Measurements from ENCODE around the gene SGO2. TPM values are rescaled to one million over a fixed set of nuclear protein-coding genes. Genes with fewer than 3 reads are reported as not detected.

Gene SGO2
- total and polyA plus RNA-seq, 4 donors: 6.8 to 10.8 (median 7.9) TPM

DNA sequence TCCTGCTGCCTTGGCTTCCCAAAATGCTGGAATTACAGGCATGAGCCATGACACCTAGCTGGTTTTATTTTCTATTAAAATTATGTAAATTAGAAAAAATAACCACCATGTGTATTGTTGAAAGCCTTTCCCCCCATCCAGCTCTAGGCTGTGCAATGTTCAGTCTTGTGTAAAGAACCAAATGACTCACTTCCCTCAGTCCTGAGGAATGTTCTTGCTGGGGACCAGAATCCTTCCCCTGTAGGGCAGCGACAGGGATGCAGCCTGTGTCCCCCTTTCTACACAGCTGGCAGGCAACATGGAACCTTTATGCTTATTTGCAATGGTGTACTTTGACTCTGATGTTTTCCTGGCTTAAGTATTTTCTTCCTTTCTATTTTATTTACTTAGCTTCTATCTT, 89.2 kb downstream of the SGO2 start:
- WGBS (ENCODE audit: insufficient coverage): no CpG with 5 or more reads among the region's 1 CpG
- H3K4me3 ChIP-seq (ENCODE audit: low read depth, low read length): no peak overlapping the region
- H3K36me3 ChIP-seq (ENCODE audit: control insufficient read depth, insufficient read depth, low read length): no peaks in the 10 kb centered on the region
- no peak overlapping the region for H3K27ac ChIP-seq (ENCODE audit: low read depth, low read length)
- no peak for DNase-seq (ENCODE audit: low read depth in 4 of 6, low spot score in 6 of 6)
- no peaks in the 10 kb centered on the region for H3K9me3 ChIP-seq (ENCODE audit: control insufficient read depth, insufficient read depth, low read length)
- H3K4me1 ChIP-seq (ENCODE audit: control insufficient read depth, insufficient read depth, low read length): no peaks in the 10 kb centered on the region
- H3K27me3 ChIP-seq (ENCODE audit: control insufficient read depth, insufficient read depth, low read length): no peaks in the 10 kb centered on the region

DNA sequence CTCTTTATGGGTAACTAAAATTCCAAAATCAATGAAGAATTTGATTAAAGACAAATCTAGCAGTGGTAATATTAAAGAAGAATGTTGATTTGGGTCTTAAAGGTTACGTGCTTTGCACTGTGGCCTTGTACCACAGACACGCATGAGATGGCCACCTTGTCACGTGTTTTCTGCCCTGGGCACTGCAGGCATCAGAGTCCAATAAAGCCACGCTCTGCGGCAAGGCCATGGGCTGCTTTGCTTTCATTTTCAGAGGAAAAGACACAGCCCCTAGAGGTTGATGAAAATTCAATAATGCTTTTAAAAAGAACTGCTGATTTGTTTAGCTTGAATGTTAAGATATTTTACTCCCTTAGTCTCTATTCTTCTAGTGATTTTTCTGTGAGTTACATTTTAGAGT, 90.2 kb downstream of the SGO2 start:
- Histone ChIP-seq H3K27me3 (ENCODE audit: control insufficient read depth, insufficient read depth, low read length) (no peaks in the 10 kb centered on the region), H3K36me3 (ENCODE audit: control insufficient read depth, insufficient read depth, low read length) (no peaks in the 10 kb centered on the region), H3K9me3 (ENCODE audit: control insufficient read depth, insufficient read depth, low read length) (no peaks in the 10 kb centered on the region), H3K27ac (ENCODE audit: low read depth, low read length) (peak overlapping the region; percentile 69), H3K4me3 (ENCODE audit: low read depth, low read length) (no peak overlapping the region), H3K4me1 (ENCODE audit: control insufficient read depth, insufficient read depth, low read length) (no peaks in the 10 kb centered on the region)
- no peak for DNase-seq (ENCODE audit: low read depth in 4 of 6, low spot score in 6 of 6)
- WGBS (ENCODE audit: insufficient coverage): 87% methylated on average over 5 of the region's 5 CpGs

- H3K36me3 ChIP-seq (ENCODE audit: control insufficient read depth, insufficient read depth, low read length): no peaks in the 10 kb centered on the region
- peak overlapping the region; percentile 69 for H3K27ac ChIP-seq (ENCODE audit: low read depth, low read length)
- no peaks in the 10 kb centered on the region for H3K4me1 ChIP-seq (ENCODE audit: control insufficient read depth, insufficient read depth, low read length)
- no peaks in the 10 kb centered on the region for H3K9me3 ChIP-seq (ENCODE audit: control insufficient read depth, insufficient read depth, low read length)
- 100% methylated on average over 1 of the region's 4 CpGs for WGBS (ENCODE audit: insufficient coverage)
- H3K27me3 ChIP-seq (ENCODE audit: control insufficient read depth, insufficient read depth, low read length): no peaks in the 10 kb centered on the region
- no peak overlapping the region for H3K4me3 ChIP-seq (ENCODE audit: low read depth, low read length)
- DNase-seq (ENCODE audit: low read depth in 4 of 6, low spot score in 6 of 6): no peak
Observed at GRCh38 chr2:200616656-200617055, 90.6 kb downstream of the SGO2 start.

DNA sequence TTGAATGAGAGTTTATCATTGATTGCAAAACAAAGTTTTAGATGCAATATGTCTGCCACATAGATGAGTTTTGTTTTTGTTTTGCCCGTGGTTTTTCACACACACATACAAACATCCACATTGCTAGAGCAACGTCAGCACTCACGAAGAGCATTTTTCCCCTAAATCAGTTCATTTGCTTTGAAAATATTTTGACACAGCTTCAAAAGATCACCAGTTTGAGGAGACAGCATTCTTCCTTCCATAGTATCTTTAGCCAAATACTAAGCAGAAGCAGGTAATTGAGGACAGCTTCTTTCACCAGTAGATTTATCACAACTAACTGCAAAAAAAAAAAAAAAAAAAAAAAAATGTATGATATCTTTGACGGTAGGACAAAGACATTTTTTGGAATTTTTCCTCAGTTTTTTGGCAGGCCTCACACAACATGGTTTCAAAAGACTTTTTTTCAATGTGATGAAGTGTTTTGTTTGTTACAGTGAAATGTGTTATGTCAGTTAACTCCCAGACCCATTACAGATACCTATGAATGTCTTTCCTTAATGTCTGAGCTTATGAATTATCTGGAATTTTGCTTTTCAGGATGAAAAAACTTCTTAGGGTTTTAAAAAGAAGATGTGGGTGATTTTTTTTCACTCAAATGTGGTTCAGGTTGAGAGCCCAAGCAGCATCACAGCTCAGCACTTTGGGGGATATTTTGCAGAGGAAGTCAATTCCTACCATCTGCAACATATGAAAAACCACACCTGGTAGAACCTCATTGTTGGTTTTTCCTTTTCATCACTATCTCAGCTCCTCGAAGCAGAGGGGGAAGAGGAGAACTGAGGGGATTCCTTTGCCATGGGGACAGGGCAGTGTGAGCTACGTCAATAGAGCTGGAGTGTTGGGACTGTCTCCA, 91.4 kb downstream of the SGO2 start:
- no peak overlapping the region for H3K4me3 ChIP-seq (ENCODE audit: low read depth, low read length)
- no peaks in the 10 kb centered on the region for H3K9me3 ChIP-seq (ENCODE audit: control insufficient read depth, insufficient read depth, low read length)
- H3K27ac ChIP-seq (ENCODE audit: low read depth, low read length): no peak overlapping the region
- DNase-seq (ENCODE audit: low read depth in 4 of 6, low spot score in 6 of 6): peak in 1 of 6 donors; percentile 77
- H3K27me3 ChIP-seq (ENCODE audit: control insufficient read depth, insufficient read depth, low read length): no peaks in the 10 kb centered on the region
- no peaks in the 10 kb centered on the region for H3K4me1 ChIP-seq (ENCODE audit: control insufficient read depth, insufficient read depth, low read length)
- WGBS (ENCODE audit: insufficient coverage): no CpG with 5 or more reads among the region's 6 CpGs
- H3K36me3 ChIP-seq (ENCODE audit: control insufficient read depth, insufficient read depth, low read length): no peaks in the 10 kb centered on the region

DNA sequence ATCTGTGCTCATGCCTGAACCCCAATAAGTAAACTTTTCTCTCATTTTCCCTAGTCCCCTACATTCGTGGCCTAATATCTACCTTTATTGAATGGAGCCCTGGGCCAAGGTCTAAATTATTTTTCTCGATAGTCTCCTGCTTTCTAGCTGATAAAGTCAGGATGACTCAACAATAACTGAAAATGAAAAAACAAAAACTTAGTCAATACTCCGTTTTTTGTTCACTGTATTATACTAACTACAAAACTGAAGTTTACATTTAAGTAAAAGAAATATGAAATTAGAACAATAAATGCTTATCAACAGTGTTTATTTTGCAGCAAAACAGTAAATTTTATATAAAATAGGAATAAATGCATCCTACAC, 92.0 kb downstream of the SGO2 start:
- DNase-seq (ENCODE audit: low read depth in 4 of 6, low spot score in 6 of 6): no peak
- Histone ChIP-seq H3K27ac (ENCODE audit: low read depth, low read length) (no peak overlapping the region), H3K4me1 (ENCODE audit: control insufficient read depth, insufficient read depth, low read length) (no peaks in the 10 kb centered on the region), H3K36me3 (ENCODE audit: control insufficient read depth, insufficient read depth, low read length) (no peaks in the 10 kb centered on the region), H3K9me3 (ENCODE audit: control insufficient read depth, insufficient read depth, low read length) (no peaks in the 10 kb centered on the region), H3K4me3 (ENCODE audit: low read depth, low read length) (no peak overlapping the region), H3K27me3 (ENCODE audit: control insufficient read depth, insufficient read depth, low read length) (no peaks in the 10 kb centered on the region)
- 94% methylated on average over 2 of the region's 3 CpGs for WGBS (ENCODE audit: insufficient coverage)

DNA sequence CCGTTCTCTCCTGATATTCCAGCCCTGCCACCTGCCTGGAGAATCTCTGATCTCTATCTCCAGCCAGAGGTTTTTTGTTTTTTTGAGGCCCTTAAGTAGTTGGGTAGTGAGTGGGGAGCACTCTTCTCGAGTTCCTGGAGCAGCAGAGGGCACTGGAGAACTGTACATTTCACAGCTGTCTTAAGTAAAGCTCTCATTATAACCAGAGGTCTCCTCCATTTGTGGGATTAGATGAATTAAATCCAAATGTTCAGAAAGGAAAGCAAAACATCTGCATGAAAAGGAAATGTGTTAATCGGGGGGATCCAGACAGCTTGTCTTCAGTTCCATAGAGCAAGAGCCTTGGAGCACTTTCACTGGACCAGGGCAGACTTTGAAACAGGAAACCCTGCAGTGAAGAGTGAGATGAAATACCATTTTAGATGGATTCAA, 92.6 kb downstream of the SGO2 start:
- 67% methylated on average over 1 of the region's 3 CpGs for WGBS (ENCODE audit: insufficient coverage)
- Histone ChIP-seq H3K27ac (ENCODE audit: low read depth, low read length) (no peak overlapping the region), H3K9me3 (ENCODE audit: control insufficient read depth, insufficient read depth, low read length) (no peaks in the 10 kb centered on the region), H3K36me3 (ENCODE audit: control insufficient read depth, insufficient read depth, low read length) (no peaks in the 10 kb centered on the region), H3K4me3 (ENCODE audit: low read depth, low read length) (no peak overlapping the region), H3K27me3 (ENCODE audit: control insufficient read depth, insufficient read depth, low read length) (no peaks in the 10 kb centered on the region), H3K4me1 (ENCODE audit: control insufficient read depth, insufficient read depth, low read length) (no peaks in the 10 kb centered on the region)
- peak in 2 of 6 donors; percentile 20 to 49 for DNase-seq (ENCODE audit: low read depth in 4 of 6, low spot score in 6 of 6)

- Histone ChIP-seq H3K4me3 (ENCODE audit: low read depth, low read length) (no peak overlapping the region), H3K36me3 (ENCODE audit: control insufficient read depth, insufficient read depth, low read length) (no peaks in the 10 kb centered on the region), H3K27ac (ENCODE audit: low read depth, low read length) (no peak overlapping the region), H3K4me1 (ENCODE audit: control insufficient read depth, insufficient read depth, low read length) (no peaks in the 10 kb centered on the region), H3K9me3 (ENCODE audit: control insufficient read depth, insufficient read depth, low read length) (no peaks in the 10 kb centered on the region), H3K27me3 (ENCODE audit: control insufficient read depth, insufficient read depth, low read length) (no peaks in the 10 kb centered on the region)
- peak in 1 of 6 donors; percentile 22 for DNase-seq (ENCODE audit: low read depth in 4 of 6, low spot score in 6 of 6)
- WGBS (ENCODE audit: insufficient coverage): 10% methylated on average over 1 of the region's 2 CpGs
Observed at GRCh38 chr2:200619279-200619678, 93.3 kb downstream of the SGO2 start.

- Histone ChIP-seq H3K4me3 (ENCODE audit: low read depth, low read length) (no peak overlapping the region), H3K27me3 (ENCODE audit: control insufficient read depth, insufficient read depth, low read length) (no peaks in the 10 kb centered on the region), H3K27ac (ENCODE audit: low read depth, low read length) (no peak overlapping the region), H3K36me3 (ENCODE audit: control insufficient read depth, insufficient read depth, low read length) (no peaks in the 10 kb centered on the region), H3K4me1 (ENCODE audit: control insufficient read depth, insufficient read depth, low read length) (no peaks in the 10 kb centered on the region), H3K9me3 (ENCODE audit: control insufficient read depth, insufficient read depth, low read length) (no peaks in the 10 kb centered on the region)
- 93% methylated on average over 5 of the region's 7 CpGs for WGBS (ENCODE audit: insufficient coverage)
- no peak for DNase-seq (ENCODE audit: low read depth in 4 of 6, low spot score in 6 of 6)
Observed at GRCh38 chr2:200620606-200621390, 94.8 kb downstream of the SGO2 start.

DNA sequence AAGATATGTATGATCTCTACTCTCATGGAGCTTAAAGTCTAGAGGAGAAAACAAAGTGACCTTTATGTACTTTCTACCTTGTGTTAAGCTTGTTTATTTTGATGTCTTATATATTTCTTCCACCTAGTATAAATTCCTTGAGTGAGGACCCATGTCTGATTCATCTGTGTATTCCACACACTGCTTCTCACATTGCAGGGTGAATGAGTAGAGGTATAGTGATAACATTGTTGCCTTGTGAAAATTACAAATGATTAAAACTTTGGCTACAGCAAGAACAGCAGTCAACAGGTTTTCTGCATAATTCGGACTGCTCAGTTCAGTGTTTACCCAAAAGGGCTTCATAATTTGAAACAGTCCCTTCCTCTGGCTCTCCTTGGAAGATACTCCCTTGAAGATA, 96.1 kb downstream of the SGO2 start:
- Histone ChIP-seq H3K9me3 (ENCODE audit: control insufficient read depth, insufficient read depth, low read length) (no peaks in the 10 kb centered on the region), H3K4me3 (ENCODE audit: low read depth, low read length) (no peak overlapping the region), H3K27me3 (ENCODE audit: control insufficient read depth, insufficient read depth, low read length) (no peaks in the 10 kb centered on the region), H3K27ac (ENCODE audit: low read depth, low read length) (no peak overlapping the region), H3K4me1 (ENCODE audit: control insufficient read depth, insufficient read depth, low read length) (no peaks in the 10 kb centered on the region), H3K36me3 (ENCODE audit: control insufficient read depth, insufficient read depth, low read length) (no peaks in the 10 kb centered on the region)
- WGBS (ENCODE audit: insufficient coverage): no CpG with 5 or more reads among the region's 1 CpG
- DNase-seq (ENCODE audit: low read depth in 4 of 6, low spot score in 6 of 6): no peak
